ENCODE results near the gene TENM4.

Gene TENM4

GRCh38 chr11:78654866-78655265 is 786.0 kb downstream of the TENM4 start:
- H3K36me3 ChIP-seq (ENCODE audit: insufficient read depth, low read length) = no peaks in the 10 kb centered on the region
- H3K9ac ChIP-seq (ENCODE audit: insufficient read length) = no peak overlapping the region
- TF ChIP-seq POLR2AphosphoS5 (IDR thresholded peaks at IDR 0.05; ENCODE audit: borderline replicate concordance, low read depth, low read length) (no peak), FOXP2 (optimal IDR thresholded peaks at IDR 0.05; ENCODE audit: control extremely low read depth, extremely low read length, insufficient read depth) (no peak), EZH2 (IDR thresholded peaks at IDR 0.05) (no peak)
- H3K27ac ChIP-seq = no peak overlapping the region
- H3K4me3 ChIP-seq = no peak overlapping the region
- H3K9me3 ChIP-seq (ENCODE audit: low read depth, low read length) = no peaks in the 10 kb centered on the region
- DNase-seq (ENCODE audit: low read depth, low spot score) = no peak

GRCh38 chr11:78654071-78654470 is 786.8 kb downstream of the TENM4 start:
- DNase-seq (ENCODE audit: low read depth, low spot score) = no peak
- TF ChIP-seq EZH2 (IDR thresholded peaks at IDR 0.05) (no peak), POLR2AphosphoS5 (IDR thresholded peaks at IDR 0.05; ENCODE audit: borderline replicate concordance, low read depth, low read length) (no peak), FOXP2 (optimal IDR thresholded peaks at IDR 0.05; ENCODE audit: control extremely low read depth, extremely low read length, insufficient read depth) (no peak)
- no peaks in the 10 kb centered on the region for H3K9me3 ChIP-seq (ENCODE audit: low read depth, low read length)
- no peak overlapping the region for H3K9ac ChIP-seq (ENCODE audit: insufficient read length)
- H3K36me3 ChIP-seq (ENCODE audit: insufficient read depth, low read length) = no peaks in the 10 kb centered on the region
- no peak overlapping the region for H3K27ac ChIP-seq
- H3K4me3 ChIP-seq = no peak overlapping the region

- Histone ChIP-seq H3K27ac (no peak overlapping the region), H3K4me3 (no peak overlapping the region), H3K9ac (ENCODE audit: insufficient read length) (no peak overlapping the region), H3K9me3 (ENCODE audit: low read depth, low read length) (no peaks in the 10 kb centered on the region), H3K36me3 (ENCODE audit: insufficient read depth, low read length) (no peaks in the 10 kb centered on the region)
- TF ChIP-seq FOXP2 (optimal IDR thresholded peaks at IDR 0.05; ENCODE audit: control extremely low read depth, extremely low read length, insufficient read depth) (no peak), EZH2 (IDR thresholded peaks at IDR 0.05) (no peak), POLR2AphosphoS5 (IDR thresholded peaks at IDR 0.05; ENCODE audit: borderline replicate concordance, low read depth, low read length) (no peak)
- DNase-seq (ENCODE audit: low read depth, low spot score) = no peak
Observed at GRCh38 chr11:78653294-78653909, 787.4 kb downstream of the TENM4 start.

GRCh38 chr11:78652843-78653239 is 788.0 kb downstream of the TENM4 start:
- H3K9me3 ChIP-seq (ENCODE audit: low read depth, low read length) = no peaks in the 10 kb centered on the region
- DNase-seq (ENCODE audit: low read depth, low spot score) = no peak
- no peak overlapping the region for H3K27ac ChIP-seq
- no peaks in the 10 kb centered on the region for H3K36me3 ChIP-seq (ENCODE audit: insufficient read depth, low read length)
- no peak overlapping the region for H3K4me3 ChIP-seq
- no peak overlapping the region for H3K9ac ChIP-seq (ENCODE audit: insufficient read length)
- TF ChIP-seq POLR2AphosphoS5 (IDR thresholded peaks at IDR 0.05; ENCODE audit: borderline replicate concordance, low read depth, low read length) = no peak
- TF ChIP-seq FOXP2 (optimal IDR thresholded peaks at IDR 0.05; ENCODE audit: control extremely low read depth, extremely low read length, insufficient read depth) = no peak
- TF ChIP-seq EZH2 (IDR thresholded peaks at IDR 0.05) = no peak

- Histone ChIP-seq H3K9ac (ENCODE audit: insufficient read length) (no peak overlapping the region), H3K4me3 (no peak overlapping the region), H3K9me3 (ENCODE audit: low read depth, low read length) (no peaks in the 10 kb centered on the region), H3K36me3 (ENCODE audit: insufficient read depth, low read length) (no peaks in the 10 kb centered on the region), H3K27ac (no peak overlapping the region)
- no peak for DNase-seq (ENCODE audit: low read depth, low spot score)
- TF ChIP-seq FOXP2 (optimal IDR thresholded peaks at IDR 0.05; ENCODE audit: control extremely low read depth, extremely low read length, insufficient read depth) = no peak
- TF ChIP-seq EZH2 (IDR thresholded peaks at IDR 0.05) = no peak
- TF ChIP-seq POLR2AphosphoS5 (IDR thresholded peaks at IDR 0.05; ENCODE audit: borderline replicate concordance, low read depth, low read length) = no peak
Observed at GRCh38 chr11:78651923-78652842, 788.6 kb downstream of the TENM4 start.

GRCh38 chr11:78651136-78651775 is 789.6 kb downstream of the TENM4 start:
- no peak for TF ChIP-seq POLR2AphosphoS5 (IDR thresholded peaks at IDR 0.05; ENCODE audit: borderline replicate concordance, low read depth, low read length)
- no peak for TF ChIP-seq EZH2 (IDR thresholded peaks at IDR 0.05)
- TF ChIP-seq FOXP2 (optimal IDR thresholded peaks at IDR 0.05; ENCODE audit: control extremely low read depth, extremely low read length, insufficient read depth) = no peak
- Histone ChIP-seq H3K9ac (ENCODE audit: insufficient read length) (no peak overlapping the region), H3K27ac (no peak overlapping the region), H3K9me3 (ENCODE audit: low read depth, low read length) (no peaks in the 10 kb centered on the region), H3K36me3 (ENCODE audit: insufficient read depth, low read length) (no peaks in the 10 kb centered on the region), H3K4me3 (no peak overlapping the region)
- DNase-seq (ENCODE audit: low read depth, low spot score) = no peak

- no peak overlapping the region for H3K9ac ChIP-seq (ENCODE audit: insufficient read length)
- H3K4me3 ChIP-seq = no peak overlapping the region
- H3K27ac ChIP-seq = no peak overlapping the region
- no peak for DNase-seq (ENCODE audit: low read depth, low spot score)
- H3K9me3 ChIP-seq (ENCODE audit: low read depth, low read length) = no peaks in the 10 kb centered on the region
- H3K36me3 ChIP-seq (ENCODE audit: insufficient read depth, low read length) = no peaks in the 10 kb centered on the region
- TF ChIP-seq POLR2AphosphoS5 (IDR thresholded peaks at IDR 0.05; ENCODE audit: borderline replicate concordance, low read depth, low read length) = no peak
- no peak for TF ChIP-seq EZH2 (IDR thresholded peaks at IDR 0.05)
- no peak for TF ChIP-seq FOXP2 (optimal IDR thresholded peaks at IDR 0.05; ENCODE audit: control extremely low read depth, extremely low read length, insufficient read depth)
Observed at GRCh38 chr11:78649361-78650215, 791.2 kb downstream of the TENM4 start.
